Measurements from ENCODE around the gene PPM1H.

Gene PPM1H

GRCh38 chr12:62599854-62600437, 335.0 kb downstream of the PPM1H start:
- Histone ChIP-seq H3K9me3 (ENCODE audit: insufficient read depth, low read depth, low read length) (no peaks in the 10 kb centered on the region), H3K36me3 (ENCODE audit: insufficient read depth, low read depth, low read length) (no peaks in the 10 kb centered on the region), H3K9ac (ENCODE audit: low read depth, low read length) (no peak overlapping the region), H3K4me3 (ENCODE audit: low read length) (no peak overlapping the region), H3K27me3 (ENCODE audit: insufficient read depth, low read length) (no peaks in the 10 kb centered on the region), H3K4me1 (ENCODE audit: insufficient read depth, low read length) (peaks cover 14% of the 10 kb centered on the region; the same call in 1 of the 2 replicates), H3K27ac (ENCODE audit: low read length) (no peak overlapping the region)

GRCh38 chr12:62598846-62599245, 336.1 kb downstream of the PPM1H start:
- Histone ChIP-seq H3K4me1 (ENCODE audit: insufficient read depth, low read length) (peaks cover 13% of the 10 kb centered on the region; the same call in 1 of the 2 replicates), H3K27ac (ENCODE audit: low read length) (no peak overlapping the region), H3K9ac (ENCODE audit: low read depth, low read length) (no peak overlapping the region), H3K4me3 (ENCODE audit: low read length) (no peak overlapping the region), H3K9me3 (ENCODE audit: insufficient read depth, low read depth, low read length) (no peaks in the 10 kb centered on the region), H3K27me3 (ENCODE audit: insufficient read depth, low read length) (no peaks in the 10 kb centered on the region), H3K36me3 (ENCODE audit: insufficient read depth, low read depth, low read length) (no peaks in the 10 kb centered on the region)

GRCh38 chr12:62597253-62597652, 337.7 kb downstream of the PPM1H start:
- Histone ChIP-seq H3K4me3 (ENCODE audit: low read length) (no peak overlapping the region), H3K27ac (ENCODE audit: low read length) (no peak overlapping the region), H3K9me3 (ENCODE audit: insufficient read depth, low read depth, low read length) (no peaks in the 10 kb centered on the region), H3K4me1 (ENCODE audit: insufficient read depth, low read length) (peaks cover 13% of the 10 kb centered on the region; the same call in 1 of the 2 replicates), H3K9ac (ENCODE audit: low read depth, low read length) (no peak overlapping the region), H3K27me3 (ENCODE audit: insufficient read depth, low read length) (no peaks in the 10 kb centered on the region), H3K36me3 (ENCODE audit: insufficient read depth, low read depth, low read length) (no peaks in the 10 kb centered on the region; the same call in 1 of the 2 replicates)
